MCF 10A (cell line): ENCODE results near the gene ABCA13. TPM values are rescaled to one million over a fixed set of nuclear protein-coding genes. Genes with fewer than 3 reads are reported as not detected.

ENCODE experiments used
- BruUV-seq: library from RNA; stranded (reverse); fragments of 400-500 nt; replicated peaks from 2 replicates; lab custom pipeline; 2021; lab: Mats Ljungman, UMichigan
- CTCF ChIA-PET: fragments of 300-600 bp; sonication (Branson Sonifier 250); formaldehyde crosslinking; extraction: SDS; loops from one replicate; lab custom pipeline; 2021; ENCODE audit warnings: antibody characterized with exemption, inconsistent platforms; lab: Yijun Ruan, JAX
- POLR2A ChIA-PET: fragments of 300-600, 350-650 bp; sonication (Branson Sonifier 250); formaldehyde crosslinking; extraction: SDS; loops from one replicate; lab custom pipeline; 2020; ENCODE audit warnings: antibody characterized with exemption, inconsistent platforms; lab: Yijun Ruan, JAX
- DNase-seq: peaks from one replicate; pipeline ENCODE4 v3.0.0-alpha.2; 2018; ENCODE audit not compliant: unreplicated experiment
- H3K27ac Mint-ChIP-seq: one replicate; pipeline ENCODE4 v1.8.0; 2022; ENCODE audit warnings: mild to moderate bottlenecking, low read depth, mixed read lengths; ENCODE audit not compliant: unreplicated experiment
- H3K27me3 Mint-ChIP-seq: one replicate; pipeline ENCODE4 v1.8.0; 2022; ENCODE audit warnings: mixed read lengths; ENCODE audit not compliant: insufficient read depth, unreplicated experiment
- H3K36me3 Mint-ChIP-seq: one replicate; pipeline ENCODE4 v1.8.0; 2022; ENCODE audit warnings: mild to moderate bottlenecking, moderate library complexity, mixed read lengths; ENCODE audit not compliant: insufficient read depth, unreplicated experiment
- H3K4me1 Mint-ChIP-seq: one replicate; pipeline ENCODE4 v1.8.0; 2022; ENCODE audit warnings: mixed read lengths; ENCODE audit not compliant: insufficient read depth, unreplicated experiment
- H3K4me3 Mint-ChIP-seq: one replicate; pipeline ENCODE4 v1.8.0; 2022; ENCODE audit warnings: mild to moderate bottlenecking, moderate library complexity, mixed read lengths; ENCODE audit not compliant: unreplicated experiment
- H3K9me3 Mint-ChIP-seq: one replicate; pipeline ENCODE4 v1.8.0; 2022; ENCODE audit warnings: mixed read lengths; ENCODE audit not compliant: unreplicated experiment
- CTCF ChIP-seq: fragments of 200-600 bp; IDR thresholded peaks from one replicate; pipeline ENCODE4 v1.8.0; 2022; ENCODE audit warnings: antibody characterized with exemption, mild to moderate bottlenecking; ENCODE audit not compliant: unreplicated experiment
- intact Hi-C: fragments of 100-400 bp; cut with micrococcal nuclease; formaldehyde crosslinking; loops from 2 replicates; pipeline ENCODE4 v1.14.1; 2022
- total RNA-seq: library from RNA; stranded (reverse); gene quantifications from 2 replicates; pipeline ENCODE4 v1.2.3, GENCODE V29; 2022

Gene ABCA13
- total RNA-seq, 1 experiment from 2014 or later: 0.30 TPM

DNA sequence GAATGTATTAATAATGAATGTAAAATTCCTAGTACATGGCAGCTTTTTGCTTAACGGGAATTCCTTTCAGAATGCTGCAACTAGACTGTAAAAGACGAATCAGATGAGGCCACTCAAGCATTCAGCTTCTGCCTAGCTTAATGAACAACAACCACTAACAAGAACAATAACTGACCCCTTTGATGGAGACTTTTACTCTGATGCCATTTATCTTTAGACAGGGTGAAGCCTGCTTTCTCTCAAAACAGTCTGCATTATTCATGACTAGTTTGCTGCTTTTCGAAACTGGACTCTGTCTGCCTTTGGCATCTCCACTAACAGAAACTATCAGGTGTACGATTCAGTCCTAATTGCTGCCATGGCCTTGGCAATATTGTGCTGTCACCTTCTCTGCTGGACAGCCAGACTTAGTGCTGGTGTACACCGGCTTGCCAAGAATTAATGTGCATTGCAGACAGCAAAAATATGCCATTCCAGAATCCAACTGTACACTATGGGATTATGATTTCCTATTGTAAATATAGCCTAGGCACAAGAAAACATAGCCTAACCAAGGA is 457.6 kb downstream of the ABCA13 start:
- intact Hi-C loops: no loop called here
- POLR2A ChIA-PET: no interaction called here
- no peak overlapping the region for H3K4me3 Mint-ChIP-seq
- no peak for TF ChIP-seq CTCF
- no peaks in the 10 kb centered on the region for H3K36me3 Mint-ChIP-seq
- H3K4me1 Mint-ChIP-seq: no peaks in the 10 kb centered on the region
- H3K9me3 Mint-ChIP-seq: no peaks in the 10 kb centered on the region
- no peak for DNase-seq
- no peak overlapping the region for H3K27ac Mint-ChIP-seq
- BruUV-seq: no TSS peak
- no peaks in the 10 kb centered on the region for H3K27me3 Mint-ChIP-seq
- CTCF ChIA-PET: interaction anchor here (0.6 kb wide), 1 partner anchor 43 kb away, joined by 3 read pairs; no protein-coding TSS in a partner anchor

- POLR2A ChIA-PET: interaction anchor here (0.7 kb wide), 1 partner anchor 100 kb away, joined by 4 read pairs; no protein-coding TSS in a partner anchor
- BruUV-seq: no TSS peak
- no peaks in the 10 kb centered on the region for H3K27me3 Mint-ChIP-seq
- H3K27ac Mint-ChIP-seq: no peak overlapping the region
- H3K4me1 Mint-ChIP-seq: peaks cover 18% of the 10 kb centered on the region
- no peak for TF ChIP-seq CTCF
- no peaks in the 10 kb centered on the region for H3K9me3 Mint-ChIP-seq
- no peaks in the 10 kb centered on the region for H3K36me3 Mint-ChIP-seq
- no peak overlapping the region for H3K4me3 Mint-ChIP-seq
- CTCF ChIA-PET: no interaction called here
- DNase-seq: no peak
- intact Hi-C loops: no loop called here
These were observed 462.9 kb downstream of the ABCA13 start for GRCh38 chr7:48634116-48634632.

GRCh38 chr7:48635796-48636195 is 464.5 kb downstream of the ABCA13 start:
- ChIA-PET POLR2A (no interaction called here), CTCF (interaction anchor here (0.6 to 1.4 kb wide), 2 partner anchors 26 to 188 kb away, joined by 3 to 4 read pairs; no protein-coding TSS in a partner anchor)
- intact Hi-C loops: no loop called here
- H3K9me3 Mint-ChIP-seq: no peaks in the 10 kb centered on the region
- H3K36me3 Mint-ChIP-seq: no peaks in the 10 kb centered on the region
- TF ChIP-seq CTCF: no peak
- BruUV-seq: no TSS peak
- no peaks in the 10 kb centered on the region for H3K27me3 Mint-ChIP-seq
- no peak for DNase-seq
- H3K4me3 Mint-ChIP-seq: no peak overlapping the region
- peaks cover 18% of the 10 kb centered on the region for H3K4me1 Mint-ChIP-seq
- peak overlapping the region; percentile 93 for H3K27ac Mint-ChIP-seq

DNA sequence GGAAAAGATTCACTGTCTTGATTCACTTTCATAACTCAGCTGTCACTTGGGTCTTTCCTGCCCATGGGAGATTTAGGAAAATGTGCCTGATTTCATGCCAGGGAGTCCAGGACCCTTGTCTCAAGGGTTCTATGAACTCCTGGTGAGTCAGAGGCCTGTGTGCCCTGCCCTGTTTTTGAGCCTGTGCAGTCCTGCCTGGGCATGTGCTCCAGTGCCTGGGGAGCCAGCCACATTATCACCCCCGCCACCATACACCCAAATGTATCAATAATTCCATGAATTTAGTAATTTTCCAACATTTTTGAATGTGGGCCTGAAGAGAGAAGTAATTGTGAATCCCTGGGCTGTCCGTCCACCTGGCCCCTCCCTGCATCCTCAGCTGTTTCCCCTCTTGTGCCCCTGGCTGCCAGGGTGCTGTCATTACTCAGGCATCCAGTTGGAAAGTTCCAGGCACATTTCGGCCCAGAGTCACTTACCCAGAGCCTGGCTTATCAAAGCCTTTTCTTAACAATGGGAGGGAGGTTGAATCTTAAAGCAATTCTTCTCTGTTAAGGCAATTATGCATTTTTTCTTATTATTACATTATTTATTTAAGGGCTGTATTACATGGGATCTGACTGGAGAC is 465.2 kb downstream of the ABCA13 start:
- intact Hi-C loops: no loop called here
- CTCF ChIA-PET: interaction anchor here (1.4 kb wide), 1 partner anchor 26 kb away, joined by 3 read pairs; no protein-coding TSS in a partner anchor
- DNase-seq: peak; percentile 59
- Mint-ChIP-seq H3K4me3 (no peak overlapping the region), H3K36me3 (no peaks in the 10 kb centered on the region), H3K4me1 (peaks cover 18% of the 10 kb centered on the region), H3K27me3 (no peaks in the 10 kb centered on the region), H3K27ac (peak overlapping the region; percentile 93), H3K9me3 (no peaks in the 10 kb centered on the region)
- POLR2A ChIA-PET: no interaction called here
- BruUV-seq: no TSS peak
- no peak for TF ChIP-seq CTCF
